OCI-LY7 (cell line): ENCODE results near the gene HACD3. TPM values are rescaled to one million over a fixed set of nuclear protein-coding genes. Genes with fewer than 3 reads are reported as not detected.

Experiments used
- BruUV-seq: library from RNA; stranded (reverse); fragments of 400-500 nt; replicated peaks from 2 replicates; lab custom pipeline; 2021; lab: Mats Ljungman, UMichigan
- CTCF ChIA-PET: fragments of 300-600 bp; sonication (Branson Sonifier 250); formaldehyde crosslinking; loops from one replicate; lab custom pipeline; 2022; ENCODE audit warnings: antibody characterized with exemption; ENCODE audit not compliant: unreplicated experiment; lab: Charles Lee
- POLR2A ChIA-PET: fragments of 300-600 bp; sonication (Branson Sonifier 250); formaldehyde crosslinking; loops from one replicate; lab custom pipeline; 2022; ENCODE audit warnings: antibody characterized with exemption; lab: Charles Lee
- DNase-seq: peaks from one replicate; pipeline ENCODE4 v3.0.0-alpha.2; 2015; ENCODE audit warnings: low spot score
- H2AFZ ChIP-seq: fragments of 200-600 bp; sonication (generic), shearing (Covaris generic); 2 replicates; pipeline ENCODE4 v1.6.1; 2014; ENCODE audit warnings: mild to moderate bottlenecking, antibody characterized with exemption, low read length, moderate library complexity
- H3K27ac ChIP-seq: fragments of 200-600 bp; sonication (generic); 2 replicates; pipeline ENCODE4 v1.5.1; 2014; ENCODE audit warnings: mixed run types, low read depth, mild to moderate bottlenecking, moderate library complexity, low read length, inconsistent platforms; ENCODE audit not compliant: poor library complexity, severe bottlenecking
- H3K36me3 ChIP-seq: fragments of 200-600 bp; sonication (generic); 2 replicates; pipeline ENCODE4 v1.6.1; 2014; ENCODE audit warnings: mild to moderate bottlenecking, antibody characterized with exemption, low read length, moderate library complexity, mixed read lengths; ENCODE audit not compliant: insufficient read depth
- H3K4me1 ChIP-seq: fragments of 200-600 bp; sonication (generic); 2 replicates; pipeline ENCODE4 v1.5.1; 2014; ENCODE audit warnings: mild to moderate bottlenecking, low read length; ENCODE audit not compliant: insufficient read depth, poor library complexity, severe bottlenecking
- H3K4me2 ChIP-seq: fragments of 200-600 bp; sonication (generic); 2 replicates; pipeline ENCODE4 v1.6.1; 2014; ENCODE audit warnings: mild to moderate bottlenecking, low read length
- H3K4me3 ChIP-seq: fragments of 200-600 bp; sonication (generic); 2 replicates; pipeline ENCODE4 v1.5.1; 2014; ENCODE audit warnings: mild to moderate bottlenecking, low read depth, low read length; ENCODE audit not compliant: poor library complexity, severe bottlenecking
- H3K79me2 ChIP-seq: fragments of 200-600 bp; sonication (generic); 2 replicates; pipeline ENCODE4 v1.6.1; 2016; ENCODE audit warnings: low read depth, mild to moderate bottlenecking, low read length, moderate library complexity, mixed read lengths; ENCODE audit not compliant: insufficient read depth
- H3K9me2 ChIP-seq: fragments of 200-600 bp; sonication (generic); 2 replicates; pipeline ENCODE4 v1.6.1; 2016; ENCODE audit warnings: mild to moderate bottlenecking, low read length, mixed read lengths; ENCODE audit not compliant: insufficient read depth
- H3K9me3 ChIP-seq: fragments of 200-600 bp; sonication (generic); 2 replicates; pipeline ENCODE4 v1.6.1; 2014; ENCODE audit warnings: mild to moderate bottlenecking, mixed run types, low read length, mixed read lengths
- H4K20me1 ChIP-seq: fragments of 200-600 bp; sonication (generic); 2 replicates; pipeline ENCODE4 v1.6.1; 2014; ENCODE audit warnings: mild to moderate bottlenecking, antibody characterized with exemption, low read length, moderate library complexity, mixed read lengths; ENCODE audit not compliant: insufficient read depth
- CTCF ChIP-seq: fragments of 200-600 bp; sonication (generic); conservative IDR thresholded peaks from 2 replicates; pipeline ENCODE4 v1.5.1; 2014; ENCODE audit warnings: mild to moderate bottlenecking, antibody characterized with exemption, low read length, moderate library complexity, mixed read lengths
- EZH2phosphoT487 ChIP-seq: fragments of 200-600 bp; sonication (generic); IDR thresholded peaks from 2 replicates; pipeline ENCODE4 v1.6.1; 2018; ENCODE audit warnings: low read depth, borderline replicate concordance, mild to moderate bottlenecking, mixed run types, antibody characterized with exemption, low read length, moderate library complexity, mixed read lengths
- intact Hi-C: fragments of 100-400 bp; cut with micrococcal nuclease; formaldehyde crosslinking; loops from one replicate; pipeline ENCODE4 v1.10.0; 2022; ENCODE audit not compliant: unreplicated experiment
- total RNA-seq, 2 experiments: library from RNA; depleted of rRNA in 1 of 2; stranded (reverse); fragments of >200 nt in 1 of 2; shearing (Covaris generic) in 1 of 2; gene quantifications; 2 replicates each; pipeline ENCODE4 v1.2.3, GENCODE V29; 2014 to 2022

The HACD3 gene
- total RNA-seq, 2 experiments from 2014 or later = 29.2 to 50.5 TPM

- no peaks in the 10 kb centered on the region for H3K79me2 ChIP-seq
- intact Hi-C loops = no loop called here
- no peak overlapping the region for H3K4me3 ChIP-seq
- H3K9me2 ChIP-seq = no peaks in the 10 kb centered on the region
- H3K27ac ChIP-seq = no peak overlapping the region
- H3K36me3 ChIP-seq = peaks cover 94% of the 10 kb centered on the region
- no peak overlapping the region for H2AFZ ChIP-seq
- TSS peak; percentile 76 for BruUV-seq
- no peak overlapping the region for H3K4me2 ChIP-seq
- POLR2A ChIA-PET = interaction anchor here (1.3 to 1.5 kb wide), 2 partner anchors 24 to 49 kb away, joined by 3 to 4 read pairs; partner anchors contain the start of gene HACD3
- CTCF ChIA-PET = no interaction called here
- no peak for DNase-seq
- H3K9me3 ChIP-seq = no peaks in the 10 kb centered on the region
- peaks cover 23% of the 10 kb centered on the region for H3K4me1 ChIP-seq
- no peaks in the 10 kb centered on the region for H4K20me1 ChIP-seq
- no peak for TF ChIP-seq CTCF
- TF ChIP-seq EZH2phosphoT487 = no peak
These were observed 48.9 kb downstream of the HACD3 start for GRCh38 chr15:65578904-65579728.

GRCh38 chr15:65579762-65580161 lies 49.5 kb downstream of the HACD3 start:
- H3K9me3 ChIP-seq = no peaks in the 10 kb centered on the region
- H3K9me2 ChIP-seq = no peaks in the 10 kb centered on the region
- H3K36me3 ChIP-seq = peaks cover 94% of the 10 kb centered on the region
- peaks cover 30% of the 10 kb centered on the region for H3K4me1 ChIP-seq
- no peaks in the 10 kb centered on the region for H3K79me2 ChIP-seq
- H2AFZ ChIP-seq = no peak overlapping the region
- intact Hi-C loops = no loop called here
- TF ChIP-seq EZH2phosphoT487 (no peak), CTCF (no peak)
- CTCF ChIA-PET = no interaction called here
- no TSS peak for BruUV-seq
- no peaks in the 10 kb centered on the region for H4K20me1 ChIP-seq
- no peak for DNase-seq
- POLR2A ChIA-PET = interaction anchor here (1.1 to 1.3 kb wide), 2 partner anchors 19 to 23 kb away, joined by 3 read pairs; no protein-coding TSS in a partner anchor
- no peak overlapping the region for H3K4me3 ChIP-seq
- H3K4me2 ChIP-seq = no peak overlapping the region
- H3K27ac ChIP-seq = no peak overlapping the region

- Histone ChIP-seq H3K9me3 (no peaks in the 10 kb centered on the region), H4K20me1 (no peaks in the 10 kb centered on the region), H3K4me1 (peaks cover 30% of the 10 kb centered on the region), H3K36me3 (peaks cover 95% of the 10 kb centered on the region), H3K4me2 (no peak overlapping the region), H3K4me3 (no peak overlapping the region), H3K27ac (no peak overlapping the region), H2AFZ (no peak overlapping the region), H3K9me2 (no peaks in the 10 kb centered on the region), H3K79me2 (no peaks in the 10 kb centered on the region)
- TF ChIP-seq CTCF = no peak
- TF ChIP-seq EZH2phosphoT487 = no peak
- no peak for DNase-seq
- ChIA-PET POLR2A (interaction anchor here (0.6 to 1.2 kb wide), 4 partner anchors 19 to 261 kb away, joined by 3 to 4 read pairs (median 3); no protein-coding TSS in a partner anchor), CTCF (no interaction called here)
- intact Hi-C loops = no loop called here
- no TSS peak for BruUV-seq
These were observed 50.0 kb downstream of the HACD3 start for GRCh38 chr15:65580287-65580686.
